ENCODE measurements around the gene PTN.

DNA sequence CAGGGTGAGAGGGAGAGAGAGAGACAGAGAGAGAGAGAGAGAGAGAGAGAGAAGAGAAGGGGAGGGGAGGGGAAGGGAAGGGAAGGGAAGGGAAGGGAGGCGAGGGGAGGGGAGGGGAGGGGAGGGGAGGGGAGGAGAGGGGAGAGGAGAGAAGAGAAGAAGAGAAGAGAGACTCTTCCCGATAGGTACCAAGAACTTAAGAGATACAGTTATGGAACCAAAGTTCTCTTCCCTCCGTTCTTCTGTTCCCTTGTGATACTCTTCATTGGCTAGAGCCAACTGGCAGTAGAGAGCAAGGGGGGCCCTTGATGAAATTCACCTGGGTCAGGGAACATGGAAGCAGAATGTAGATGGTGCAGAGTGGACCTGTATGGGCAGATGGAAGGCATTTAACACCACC is 122.1 kb downstream of the PTN start:
- TF ChIP-seq, protein P1, sequence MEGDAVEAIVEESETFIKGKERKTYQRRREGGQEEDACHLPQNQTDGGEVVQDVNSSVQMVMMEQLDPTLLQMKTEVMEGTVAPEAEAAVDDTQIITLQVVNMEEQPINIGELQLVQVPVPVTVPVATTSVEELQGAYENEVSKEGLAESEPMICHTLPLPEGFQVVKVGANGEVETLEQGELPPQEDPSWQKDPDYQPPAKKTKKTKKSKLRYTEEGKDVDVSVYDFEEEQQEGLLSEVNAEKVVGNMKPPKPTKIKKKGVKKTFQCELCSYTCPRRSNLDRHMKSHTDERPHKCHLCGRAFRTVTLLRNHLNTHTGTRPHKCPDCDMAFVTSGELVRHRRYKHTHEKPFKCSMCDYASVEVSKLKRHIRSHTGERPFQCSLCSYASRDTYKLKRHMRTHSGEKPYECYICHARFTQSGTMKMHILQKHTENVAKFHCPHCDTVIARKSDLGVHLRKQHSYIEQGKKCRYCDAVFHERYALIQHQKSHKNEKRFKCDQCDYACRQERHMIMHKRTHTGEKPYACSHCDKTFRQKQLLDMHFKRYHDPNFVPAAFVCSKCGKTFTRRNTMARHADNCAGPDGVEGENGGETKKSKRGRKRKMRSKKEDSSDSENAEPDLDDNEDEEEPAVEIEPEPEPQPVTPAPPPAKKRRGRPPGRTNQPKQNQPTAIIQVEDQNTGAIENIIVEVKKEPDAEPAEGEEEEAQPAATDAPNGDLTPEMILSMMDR (IDR thresholded peaks at IDR 0.05; ENCODE audit: low read depth, low read length, poor library complexity, severe bottlenecking) = no peak
- no peak for TF ChIP-seq EZH2phosphoT487 (IDR thresholded peaks at IDR 0.05; ENCODE audit: borderline replicate concordance, low read length)
